NCI-H146 treated with DMSO at 0.1 percent for 48 hours (cell line): ENCODE results near the gene SYNPO2L.

ENCODE experiments used
- DNase-seq: peaks from one replicate; lab custom pipeline; 2025; ENCODE audit not compliant: unreplicated experiment; lab: John Stamatoyannopoulos, UW

The SYNPO2L gene

DNA sequence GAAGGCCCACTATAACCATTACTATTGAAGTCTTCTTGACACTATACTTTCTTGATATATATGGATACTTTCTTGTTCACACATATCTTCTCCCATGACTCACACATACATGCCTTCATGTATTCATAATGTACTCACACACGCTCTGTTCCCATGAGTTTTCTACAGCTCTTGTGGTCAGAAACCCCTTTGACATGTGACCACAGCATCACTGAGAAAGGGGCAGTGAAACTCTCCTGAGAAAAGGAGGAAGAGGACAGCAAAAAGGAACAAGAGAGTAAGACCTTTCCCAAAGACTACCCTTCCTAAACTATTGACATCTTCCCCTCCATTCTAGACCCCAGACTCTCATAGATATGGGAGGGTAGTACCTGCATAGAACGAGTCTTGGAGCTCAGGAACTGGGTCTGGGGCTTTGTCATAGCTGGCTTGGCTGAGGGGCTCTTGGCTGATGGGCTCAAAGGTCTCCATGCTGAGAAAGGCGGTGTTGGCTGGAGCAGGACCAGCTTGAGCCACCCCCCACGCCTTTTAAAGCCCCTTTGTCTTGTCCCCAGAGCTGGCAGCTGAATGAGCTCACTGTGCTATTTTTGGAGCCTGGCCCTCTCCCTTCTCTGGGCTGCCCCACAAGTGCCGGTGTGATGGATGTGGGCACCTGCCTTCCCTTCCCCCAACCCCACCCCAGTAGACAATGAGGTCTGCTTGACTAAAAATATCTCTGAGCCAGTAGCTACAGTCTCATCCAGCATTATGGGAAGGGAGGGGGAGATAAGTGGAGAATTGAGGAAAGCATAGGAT, 5.1 kb downstream of the SYNPO2L start:
- DNase-seq: no peak

DNA sequence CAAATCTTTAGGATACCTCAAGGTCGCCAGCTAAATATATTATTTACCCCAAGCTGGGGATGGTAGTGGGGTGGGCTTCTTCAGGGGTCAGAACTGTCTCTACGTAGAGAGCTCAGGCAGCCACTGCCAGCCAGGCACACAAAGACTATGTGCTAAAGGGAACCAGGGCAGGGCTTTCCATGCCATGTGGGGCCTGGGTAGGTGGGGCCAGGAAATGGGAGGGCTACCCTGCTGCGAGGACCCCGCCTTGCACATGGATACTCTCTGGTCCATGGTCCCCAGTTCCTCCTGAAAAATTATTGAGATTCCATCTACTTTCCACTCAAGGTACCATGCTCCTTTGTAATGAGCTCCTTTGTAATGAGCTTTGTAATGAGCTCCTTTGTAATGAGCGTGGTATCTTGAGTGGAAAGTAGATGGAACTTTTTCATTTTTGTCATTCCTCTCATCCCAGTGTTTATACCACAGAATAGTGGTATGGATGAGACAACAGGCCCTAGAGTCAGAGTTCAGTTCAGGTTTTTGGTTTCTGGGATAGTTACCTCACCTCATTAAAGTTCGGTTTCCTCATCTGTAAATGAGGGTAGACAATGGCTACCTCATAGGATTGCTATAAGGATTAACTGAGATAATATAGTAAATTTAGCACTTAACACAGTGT, 5.8 kb downstream of the SYNPO2L start:
- DNase-seq: no peak

DNA sequence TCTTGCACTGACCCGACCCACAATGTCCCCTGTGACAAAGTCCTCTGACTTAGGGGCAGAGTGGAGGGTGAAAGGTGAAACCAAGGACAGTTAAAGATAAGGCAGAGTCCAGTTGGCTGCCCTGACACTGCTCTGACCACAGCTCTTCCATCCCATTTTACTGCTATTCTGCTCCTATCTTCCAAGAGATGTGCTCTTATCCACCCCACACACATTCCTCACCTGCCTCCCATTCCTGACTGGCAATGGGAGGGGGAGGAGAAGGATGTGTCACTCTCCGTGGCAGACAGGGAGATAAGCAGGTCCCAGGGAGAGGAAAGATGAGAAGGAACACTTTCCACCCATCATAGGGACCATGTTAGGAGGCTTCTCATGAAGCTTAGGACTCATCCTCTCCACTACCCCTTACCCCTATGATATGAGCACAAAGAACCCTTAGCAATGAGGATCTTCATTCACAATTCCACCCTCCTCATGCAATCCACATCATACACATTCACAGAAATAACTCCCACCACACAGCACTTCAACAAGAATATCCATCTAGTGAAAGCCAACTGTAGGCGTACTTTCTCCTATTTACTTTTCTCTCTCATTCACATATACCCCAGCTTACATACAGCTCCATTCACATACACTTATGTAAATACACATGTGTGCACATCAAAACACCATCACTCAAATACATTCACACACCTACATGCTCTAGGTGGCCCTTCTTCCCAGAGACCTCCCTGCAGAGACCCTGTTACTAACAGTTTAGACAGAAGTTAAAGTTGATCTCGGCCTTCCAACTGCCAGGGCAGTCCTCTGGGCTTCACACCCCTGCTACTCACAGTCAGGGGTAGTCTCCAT, 6.6 kb downstream of the SYNPO2L start:
- no peak for DNase-seq

DNA sequence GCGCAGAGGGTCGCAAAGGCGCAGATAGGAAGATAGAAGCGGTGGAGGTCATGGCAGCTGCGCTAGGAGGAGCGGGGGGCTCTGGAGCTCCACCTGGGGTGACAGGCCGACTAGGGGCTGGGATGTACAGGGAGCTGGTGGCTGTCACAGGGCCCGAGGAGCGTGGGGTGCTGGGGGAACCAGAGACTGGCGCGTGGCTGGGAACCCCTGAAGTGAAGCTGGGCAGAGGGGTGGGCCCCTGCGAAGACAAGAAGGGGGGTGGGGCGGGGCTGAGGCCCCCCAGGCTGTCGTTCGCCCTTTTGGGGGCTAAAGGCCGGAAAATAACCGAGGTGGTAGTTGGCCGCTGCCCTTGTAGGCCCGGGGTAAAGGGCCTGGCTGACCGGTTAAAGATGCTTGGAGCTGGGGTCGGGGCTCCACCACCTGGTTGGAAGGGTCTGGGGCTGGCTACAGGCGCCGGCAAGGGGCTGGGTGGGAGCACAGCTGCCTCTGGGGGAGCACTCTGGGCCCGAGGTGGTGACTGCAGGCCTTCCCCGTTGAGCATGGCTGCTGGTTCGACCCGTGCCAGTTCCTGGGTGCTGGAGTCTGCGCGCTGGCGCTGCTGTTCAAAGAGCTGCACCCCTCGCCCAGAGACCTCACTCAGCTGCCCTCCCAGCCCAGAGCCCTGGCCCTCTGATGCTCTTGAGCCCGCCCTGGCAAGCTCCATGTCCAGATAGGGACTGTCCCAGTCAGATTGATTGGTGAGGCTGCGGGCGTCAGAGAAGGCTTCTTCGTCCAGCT, 7.8 kb downstream of the SYNPO2L start:
- DNase-seq: no peak

DNA sequence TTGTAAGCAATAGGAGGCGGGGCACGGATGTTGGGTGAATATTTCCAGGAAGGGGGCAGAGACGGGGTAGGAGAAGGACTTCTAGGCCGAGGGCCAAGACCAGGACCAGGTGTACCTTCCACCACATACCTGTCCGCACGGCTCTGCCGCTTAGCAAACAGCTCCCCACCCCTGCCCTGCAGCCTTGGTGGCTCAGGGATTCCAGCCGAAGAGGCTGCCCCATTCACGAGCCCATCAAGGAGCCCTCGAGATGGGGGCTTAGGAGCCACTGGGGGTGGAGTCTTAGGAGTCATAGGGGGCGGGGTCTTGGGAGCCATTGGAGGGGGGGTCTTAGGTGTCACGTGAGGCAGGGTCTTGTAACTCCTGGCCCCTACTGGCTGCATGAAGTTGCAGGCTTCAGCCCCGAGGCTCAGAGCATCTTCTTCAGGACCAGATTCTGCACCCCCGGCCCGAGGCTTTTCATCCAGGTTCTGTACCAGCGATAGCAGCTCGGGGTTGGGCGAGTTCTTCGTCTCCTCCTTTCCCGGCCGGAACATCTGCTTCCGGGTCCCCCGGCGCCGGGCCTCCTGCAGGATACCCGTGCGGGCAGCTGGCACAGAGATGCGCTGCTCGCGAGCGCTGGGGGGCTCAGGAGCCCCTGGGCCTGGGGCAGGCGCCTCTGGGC, 8.5 kb downstream of the SYNPO2L start:
- DNase-seq: peak; percentile 58

DNA sequence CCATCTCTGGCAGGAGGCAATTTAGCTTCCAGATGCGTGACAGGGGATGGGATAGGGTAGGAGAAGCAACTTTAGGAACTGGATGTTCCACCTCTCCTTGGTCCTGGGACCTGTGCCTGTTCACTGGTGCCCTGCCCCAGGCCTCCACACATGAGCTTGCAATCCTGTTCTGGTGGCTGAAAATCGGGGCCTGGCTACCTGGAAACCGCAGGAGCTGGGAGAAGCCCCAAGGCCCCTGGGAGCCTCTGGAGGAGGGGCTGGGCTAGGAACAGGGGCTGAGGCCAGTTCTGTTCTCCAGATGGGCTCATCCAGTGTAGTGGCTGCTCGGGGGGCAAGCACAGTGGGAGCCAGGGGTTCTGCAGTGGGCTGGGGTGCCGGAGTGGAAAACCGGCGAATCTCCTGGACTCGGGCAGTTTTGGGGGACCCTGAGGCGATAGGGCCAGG, 9.2 kb downstream of the SYNPO2L start:
- no peak for DNase-seq

DNA sequence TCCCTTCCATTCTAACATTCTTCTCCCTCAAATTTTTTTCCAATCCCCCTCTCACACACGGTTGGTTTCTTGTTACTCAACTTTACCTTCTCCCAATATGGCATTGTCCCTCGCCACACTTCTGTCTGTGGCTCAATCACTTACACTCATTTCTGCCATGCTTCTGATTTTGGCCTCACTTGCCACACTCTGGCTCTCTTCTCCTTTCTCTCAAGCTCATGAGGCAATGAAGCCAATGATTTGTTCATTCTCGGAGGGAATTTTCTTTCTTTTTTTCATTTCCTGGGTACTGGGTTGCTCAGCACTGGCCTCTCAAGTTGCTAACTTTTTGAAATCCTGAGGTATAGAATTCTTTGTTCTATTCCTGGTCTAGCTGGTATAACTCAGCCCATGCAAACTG, 10.6 kb downstream of the SYNPO2L start:
- DNase-seq: no peak

DNA sequence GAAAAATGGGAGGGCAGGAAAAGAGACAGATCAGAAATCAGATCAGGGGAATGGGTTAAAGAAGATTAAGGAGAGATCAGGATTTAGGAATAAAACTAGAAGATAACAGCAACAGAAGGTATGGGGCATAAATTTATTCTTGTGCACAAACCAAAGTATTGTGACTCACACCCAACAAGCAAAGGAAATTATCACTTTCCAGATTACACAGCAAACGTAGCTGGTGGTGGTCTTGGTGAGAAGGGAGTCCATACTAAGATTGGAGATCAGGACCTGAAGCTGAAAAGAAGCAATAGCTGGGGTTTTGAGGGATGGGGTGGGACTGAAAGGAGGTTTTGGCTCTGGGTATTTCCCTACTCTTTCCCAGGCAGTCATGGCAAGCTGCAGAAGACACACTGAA, 11.1 kb downstream of the SYNPO2L start:
- no peak for DNase-seq

DNA sequence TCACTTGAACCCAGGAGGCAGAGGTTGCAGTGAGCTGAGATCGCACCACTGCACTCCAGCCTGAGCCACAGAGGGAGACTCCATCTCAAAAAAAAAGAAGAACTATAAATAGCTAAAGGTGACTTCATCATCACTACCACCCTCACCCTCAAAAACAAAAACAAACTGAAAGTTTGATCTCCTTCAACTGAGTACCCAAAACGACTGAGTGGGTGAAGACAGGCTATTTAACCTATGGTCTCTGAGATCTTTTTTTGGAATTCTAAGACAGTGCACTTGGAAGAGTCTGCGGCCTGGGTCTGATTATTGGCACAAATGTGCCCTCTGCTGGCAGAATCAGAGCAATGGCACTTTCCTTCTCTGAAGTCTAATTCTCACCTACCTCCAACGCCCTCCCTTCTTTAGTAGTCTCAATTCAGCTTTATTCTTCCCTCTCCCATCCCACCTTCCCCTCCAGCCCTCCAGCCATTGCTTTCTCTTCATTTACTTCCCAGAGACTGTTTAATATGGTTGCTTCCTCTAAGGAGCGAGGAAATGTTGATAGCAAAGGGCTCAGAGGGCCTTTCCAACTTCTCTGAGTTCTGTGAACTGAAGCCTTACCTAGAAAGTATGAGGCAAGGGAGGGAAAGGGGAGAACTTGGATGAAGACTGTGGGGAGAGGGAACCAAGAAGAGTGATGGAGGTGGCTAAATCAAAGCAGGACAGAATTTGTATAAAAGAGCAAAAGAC, 11.7 kb downstream of the SYNPO2L start:
- peak; percentile 56 for DNase-seq

DNA sequence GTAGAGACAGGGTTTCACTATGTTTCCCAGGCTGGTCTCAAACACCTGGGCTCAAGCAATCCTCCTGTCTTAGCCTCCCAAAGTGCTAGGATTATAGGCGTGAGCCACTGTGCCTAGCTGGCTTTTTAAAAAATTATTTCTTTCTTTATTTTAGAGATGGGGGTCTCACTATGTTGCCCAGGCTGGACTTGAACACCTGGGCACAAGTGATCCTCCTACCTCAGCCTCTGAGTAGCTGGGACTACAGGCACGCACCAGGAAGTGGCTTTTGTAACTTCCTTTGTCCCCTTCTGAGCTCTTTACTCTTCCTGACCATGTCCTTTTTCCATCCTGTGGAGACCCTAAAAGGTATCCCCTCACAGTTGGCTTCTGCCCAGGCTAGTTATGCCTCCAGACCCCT, 12.5 kb downstream of the SYNPO2L start:
- DNase-seq: no peak

DNA sequence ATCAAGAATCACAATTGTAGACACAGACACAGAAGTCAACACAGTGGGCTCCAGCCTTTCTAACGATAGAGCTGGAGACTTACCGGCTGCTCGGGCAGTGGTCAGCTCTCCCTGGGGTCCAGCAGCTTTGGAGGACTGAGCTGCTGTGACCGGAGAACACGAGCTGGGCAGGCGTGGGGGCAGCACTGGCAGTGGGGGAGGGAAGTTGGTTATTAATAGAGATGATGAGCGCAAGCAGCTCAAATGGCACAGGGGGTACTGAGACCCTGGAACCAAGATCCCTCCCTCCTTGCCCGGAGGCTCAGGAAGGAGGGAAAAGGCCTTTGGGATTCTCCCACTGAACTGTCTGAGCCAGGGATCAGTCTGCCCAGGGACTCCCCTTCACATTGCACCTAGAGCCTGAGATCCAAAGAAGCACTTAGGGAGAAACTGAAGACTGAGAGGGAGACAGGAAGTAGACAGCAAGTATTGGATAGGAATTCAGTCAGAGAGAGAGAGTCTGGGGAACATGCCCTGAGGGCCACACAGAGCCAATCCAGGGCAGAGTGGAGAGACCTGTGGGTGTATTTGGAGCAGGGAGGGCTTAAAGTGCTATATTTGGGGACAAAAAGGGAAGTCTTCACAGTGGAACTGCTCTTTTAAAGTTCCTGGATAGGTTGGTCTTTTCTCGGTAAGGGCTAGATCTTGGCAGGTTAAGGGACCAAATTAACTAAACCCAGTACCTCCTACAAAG, 14.3 kb downstream of the SYNPO2L start, which contains the start of gene MYOZ1:
Gene MYOZ1, minus strand, starts transcription at position 147 of the 733 bp plus-strand sequence. CDS start 1,457 bp downstream, outside the sequence.
- no peak for DNase-seq

DNA sequence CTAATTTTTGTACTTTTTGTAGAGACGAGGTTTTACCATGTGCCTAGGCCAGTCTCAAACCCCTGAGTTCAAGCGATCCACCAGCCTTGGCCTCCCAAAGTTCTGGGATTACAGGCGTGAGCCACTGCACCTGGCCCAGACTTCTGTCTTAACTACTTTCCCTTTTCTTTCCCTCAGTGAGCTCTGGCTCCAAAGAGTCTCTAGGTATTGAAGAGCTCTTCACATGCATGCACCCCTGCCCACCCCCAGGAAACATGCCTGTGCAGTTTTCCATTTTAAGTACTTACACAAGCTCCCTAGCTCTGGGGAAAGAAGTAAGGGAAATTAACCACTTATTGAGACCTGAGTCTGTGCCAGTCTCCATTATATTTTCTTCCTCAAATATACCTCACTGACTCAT, 16.5 kb downstream of the SYNPO2L start:
- DNase-seq: no peak

DNA sequence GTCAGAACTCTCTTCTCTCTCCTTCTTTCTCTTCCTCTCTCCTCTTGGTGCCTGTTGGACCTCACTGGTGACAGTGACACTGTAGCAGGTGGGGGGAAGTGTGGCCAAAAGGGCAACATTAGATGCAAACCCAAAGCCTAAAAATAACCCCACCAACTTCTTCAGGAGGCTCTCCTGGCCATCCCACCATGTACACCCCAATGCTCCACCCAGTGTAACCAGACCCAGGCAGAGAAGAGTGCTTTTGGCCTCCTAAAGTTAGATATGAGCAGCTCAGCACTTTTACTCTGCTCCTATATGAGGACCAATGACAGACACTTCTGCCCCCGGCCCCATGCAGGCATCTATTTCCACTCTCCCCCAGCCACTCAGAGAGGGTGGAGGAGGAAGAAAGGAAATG, 20.0 kb downstream of the SYNPO2L start:
- DNase-seq: no peak

DNA sequence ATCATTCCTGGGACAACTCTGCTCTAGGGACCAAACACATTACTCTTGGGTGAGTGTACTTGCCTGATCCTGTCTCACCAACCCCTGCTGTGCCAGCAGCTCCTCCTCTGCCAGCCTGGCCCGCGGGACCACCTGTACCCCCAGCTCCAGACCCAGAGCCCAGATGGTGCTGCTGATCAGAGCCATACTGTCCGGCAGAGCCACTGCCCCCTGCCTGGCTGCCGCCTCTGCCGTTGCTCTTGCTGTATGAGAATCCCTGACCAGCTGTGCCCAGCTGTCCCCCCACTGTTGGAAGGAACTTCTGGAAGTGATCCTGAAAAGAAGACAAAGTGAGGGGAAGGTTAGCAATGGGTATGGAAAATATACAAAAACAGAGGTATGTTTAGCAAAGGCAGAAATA, 21.4 kb downstream of the SYNPO2L start:
- DNase-seq: no peak

DNA sequence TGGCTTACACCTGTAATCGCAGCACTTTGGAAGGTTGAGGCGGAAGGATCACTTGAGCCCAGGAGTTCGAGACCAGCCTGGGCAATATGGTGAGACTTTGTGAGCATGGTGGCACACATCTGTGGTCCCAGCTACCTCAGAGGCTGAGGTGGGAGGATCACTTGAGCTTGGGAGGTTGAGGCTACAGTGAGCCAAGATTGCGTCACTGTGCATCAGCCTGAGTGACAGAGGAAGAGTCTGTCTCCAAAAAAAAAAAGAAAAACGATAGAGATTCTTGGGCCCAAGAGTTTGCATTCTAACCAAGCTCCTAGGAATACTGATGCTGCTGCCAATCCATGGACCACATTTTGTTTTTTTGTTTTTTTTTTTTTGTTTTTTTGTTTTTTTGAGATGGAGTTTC, 26.7 kb downstream of the SYNPO2L start:
- no peak for DNase-seq

DNA sequence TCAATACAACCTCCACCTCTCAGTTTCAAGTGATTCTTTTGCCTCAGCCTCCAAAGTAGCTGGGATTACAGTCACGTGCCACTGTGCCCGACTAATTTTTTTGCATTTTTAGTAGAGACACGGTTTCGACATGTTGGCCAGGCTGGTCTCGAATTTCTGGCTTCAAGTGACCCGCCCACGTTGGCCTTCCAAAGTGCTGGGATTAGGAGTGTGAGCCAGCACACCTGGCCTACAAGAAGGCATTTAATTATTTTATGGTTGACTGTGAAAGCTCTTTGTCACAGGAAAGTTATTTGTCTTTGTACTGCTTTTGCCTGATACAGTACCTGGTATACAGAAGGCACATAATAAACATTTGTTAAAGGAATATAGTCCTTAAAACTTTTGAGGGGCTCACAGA, 27.4 kb downstream of the SYNPO2L start:
- DNase-seq: no peak

DNA sequence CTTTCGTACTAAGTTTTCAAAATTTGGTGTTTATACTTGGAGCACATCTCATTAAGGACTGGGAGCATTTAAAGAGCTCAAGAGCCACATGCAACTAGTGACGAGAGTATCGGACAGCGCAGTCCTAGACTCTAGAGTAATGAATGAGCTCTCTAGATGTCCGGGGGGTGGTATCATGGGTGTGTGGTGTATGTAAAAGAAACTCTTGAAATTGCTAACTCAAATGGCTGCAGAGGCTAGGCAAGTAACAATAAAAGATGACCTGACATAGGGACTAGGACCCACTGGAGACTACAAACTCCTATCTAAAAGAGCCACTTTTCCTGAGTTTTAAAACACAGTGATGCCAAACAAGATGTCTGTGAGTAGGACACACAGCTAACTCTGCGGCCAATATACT, 28.5 kb downstream of the SYNPO2L start:
- no peak for DNase-seq

DNA sequence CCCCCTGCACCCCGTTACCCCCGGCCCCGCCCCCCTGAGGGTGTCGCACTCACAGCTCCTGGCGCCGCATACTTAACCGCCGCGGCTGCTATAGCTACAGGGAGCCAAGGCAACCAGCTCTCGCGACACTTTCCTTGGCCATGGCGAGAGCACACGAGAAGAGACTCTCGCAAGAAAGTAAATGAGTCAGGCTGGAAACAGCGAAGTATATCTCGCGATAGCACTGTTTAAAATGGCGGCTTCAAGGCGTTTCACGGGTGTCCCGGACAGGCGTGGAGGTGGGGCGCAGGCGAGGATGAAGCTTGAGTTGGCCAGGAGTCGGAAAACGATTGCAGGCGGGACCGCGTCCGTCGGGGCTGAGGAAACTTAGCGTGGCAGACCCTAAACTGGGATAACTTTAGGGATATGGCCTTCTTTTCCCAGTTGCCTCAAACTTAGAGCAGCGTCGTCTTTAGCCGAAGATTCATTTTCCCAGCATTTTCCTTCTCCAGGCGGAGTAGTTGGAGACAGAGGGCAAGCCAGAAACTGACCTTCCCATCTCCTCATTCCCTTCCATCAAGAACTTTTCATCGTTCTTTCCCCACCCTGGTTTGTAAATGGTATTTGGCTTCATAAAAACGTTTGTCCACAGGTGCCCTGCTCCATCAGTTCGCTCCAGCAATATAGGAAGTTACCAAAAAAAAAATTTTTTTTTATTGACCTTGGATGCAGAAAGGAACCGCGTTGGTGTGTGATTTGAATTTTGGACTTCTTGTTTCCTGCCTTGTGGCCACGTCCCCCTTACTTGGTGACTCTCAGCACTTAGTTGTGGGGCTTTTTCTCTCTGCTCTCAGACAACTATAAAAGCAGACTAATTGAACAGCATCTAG, 29.7 kb downstream of the SYNPO2L start:
- peak; percentile 91 for DNase-seq
